T1000 (cell line): ENCODE measurements around the gene ZNF784.
"Not testable (repeated sequence)": the region's sequence is repeated elsewhere in the genome, so short reads cannot be mapped to it uniquely, and the experiment has no call there.

ENCODE experiments used
- DNase-seq: peaks from one replicate; lab custom pipeline; 2025; ENCODE audit warnings: mixed read lengths; lab: John Stamatoyannopoulos, UW

Gene ZNF784

GRCh38 chr19:55583897-55584296 is 40.5 kb downstream of the ZNF784 start:
- not testable (repeated sequence) for DNase-seq

- DNase-seq = not testable (repeated sequence)
These were observed 42.1 kb downstream of the ZNF784 start for GRCh38 chr19:55582284-55582683.

- DNase-seq = no peak
These were observed 42.5 kb downstream of the ZNF784 start for GRCh38 chr19:55581823-55582223.

- no peak for DNase-seq
These were observed 43.1 kb downstream of the ZNF784 start for GRCh38 chr19:55581145-55581822.

GRCh38 chr19:55580628-55581144 is 43.7 kb downstream of the ZNF784 start, which contains the start of gene ZNF579:
ZNF579 (minus strand) TSS chr19:55580848; CDS start chr19:55579639, 1,209 bp downstream.
- DNase-seq = peak; percentile 67

GRCh38 chr19:55579766-55580621 is 44.4 kb downstream of the ZNF784 start:
- DNase-seq = no peak

GRCh38 chr19:55578761-55579747 is 45.3 kb downstream of the ZNF784 start:
- DNase-seq = no peak

GRCh38 chr19:55578031-55578760 is 46.2 kb downstream of the ZNF784 start:
- no peak for DNase-seq

GRCh38 chr19:55576746-55577145 is 47.6 kb downstream of the ZNF784 start:
- no peak for DNase-seq

GRCh38 chr19:55573929-55574328 is 50.4 kb downstream of the ZNF784 start:
- not testable (repeated sequence) for DNase-seq
